Panc1 (cell line): ENCODE measurements around the gene GNG7. TPM values are rescaled to one million over a fixed set of nuclear protein-coding genes. Genes with fewer than 3 reads are reported as not detected.

ENCODE experiments used
- ATAC-seq: fragments of 200-7000 bp; cut with Tn5 transposase; 2 replicates; pipeline ENCODE4 v1.9.1; 2020; ENCODE audit warnings: mild to moderate bottlenecking, moderate library complexity
- BruUV-seq: library from RNA; stranded (reverse); fragments of 400-500 nt; replicated peaks from 2 replicates; lab custom pipeline; 2021; lab: Mats Ljungman, UMichigan
- CTCF ChIA-PET: fragments of 300-600 bp; sonication (Branson Sonifier 250); formaldehyde crosslinking; loops from one replicate; lab custom pipeline; 2022; ENCODE audit warnings: antibody characterized with exemption; lab: Charles Lee
- POLR2A ChIA-PET: fragments of 300-600 bp; sonication (Branson Sonifier 250); formaldehyde crosslinking; loops from one replicate; lab custom pipeline; 2022; ENCODE audit warnings: antibody characterized with exemption; lab: Charles Lee
- DNase-seq: peaks from one replicate; pipeline ENCODE4 v3.0.0-alpha.2; 2010; ENCODE audit warnings: low read depth, low spot score
- H3K27ac ChIP-seq: 2 replicates; pipeline ENCODE4 v1.5.1; 2011; ENCODE audit warnings: mild to moderate bottlenecking, low read length, inconsistent platforms
- H3K27me3 ChIP-seq: fragments of 200-500 bp; sonication (Bioruptor generic); 2 replicates; pipeline ENCODE4 v1.6.0; 2014; ENCODE audit warnings: low read length, inconsistent platforms; ENCODE audit not compliant: control insufficient read depth, insufficient read depth
- H3K36me3 ChIP-seq: fragments of 200-500 bp; sonication (Bioruptor generic); 2 replicates; pipeline ENCODE4 v1.5.1; 2014; ENCODE audit warnings: inconsistent platforms, mild to moderate bottlenecking, low read length, moderate library complexity; ENCODE audit not compliant: control insufficient read depth, insufficient read depth
- H3K4me1 ChIP-seq: 2 replicates; pipeline ENCODE4 v1.5.1; 2011; ENCODE audit warnings: inconsistent platforms, mild to moderate bottlenecking, low read length, moderate library complexity; ENCODE audit not compliant: control insufficient read depth, insufficient read depth
- H3K4me3 ChIP-seq, 2 experiments: 2 replicates each; pipeline ENCODE4 v1.5.1; 2011 to 2012; ENCODE audit warnings: low read depth in 2 of 2, low read length in 2 of 2, mild to moderate bottlenecking in 2 of 2, inconsistent platforms in 1 of 2, moderate library complexity in 1 of 2
- H3K9me3 ChIP-seq: fragments of 200-500 bp; sonication (Bioruptor generic); 2 replicates; pipeline ENCODE4 v1.5.1; 2014; ENCODE audit warnings: low read depth, mild to moderate bottlenecking, inconsistent platforms, low read length, moderate library complexity; ENCODE audit not compliant: control insufficient read depth, insufficient read depth
- CTCF ChIP-seq: fragments of 450-650 bp; IDR thresholded peaks from 2 replicates; pipeline ENCODE4 v1.5.1; 2017; ENCODE audit warnings: mild to moderate bottlenecking
- POLR2AphosphoS5 ChIP-seq: IDR thresholded peaks from 2 replicates; pipeline ENCODE4 v1.6.1; 2012; ENCODE audit warnings: mild to moderate bottlenecking, low read depth, low read length, moderate library complexity
- SIN3A ChIP-seq: IDR thresholded peaks from 2 replicates; pipeline ENCODE4 v1.6.1; 2012; ENCODE audit warnings: low read depth, mild to moderate bottlenecking, low read length, moderate library complexity, borderline replicate concordance; ENCODE audit not compliant: insufficient read depth
- TCF7L2 ChIP-seq: IDR thresholded peaks from 2 replicates; pipeline ENCODE4 v1.6.1; 2011; ENCODE audit warnings: mild to moderate bottlenecking, low read depth, low read length, inconsistent platforms
- in situ Hi-C: cut with HindIII; loops from 2 replicates; pipeline ENCODE4 v1.10.0; 2016; ENCODE audit warnings: low sequenced_read_pairs, low pct_unique_long_range_greater_than_20kb
- intact Hi-C: fragments of 100-400 bp; cut with micrococcal nuclease; formaldehyde crosslinking; loops from one replicate; pipeline ENCODE4 v1.10.0; 2022; ENCODE audit not compliant: unreplicated experiment
- total RNA-seq: library from RNA; stranded (reverse); gene quantifications from one replicate; pipeline ENCODE4 v1.2.1, GENCODE V29; 2021; ENCODE audit not compliant: unreplicated experiment
- TF ChIP-seq, protein P1 (sequence below), 2 experiments: IDR thresholded peaks; 2 replicates each; pipeline ENCODE4 v1.6.1; 2011 to 2012; ENCODE audit warnings: low read depth in 2 of 2, control low read depth in 1 of 2, low read length in 1 of 2, mild to moderate bottlenecking in 1 of 2, moderate library complexity in 1 of 2; ENCODE audit not compliant: insufficient read depth in 1 of 2

The GNG7 gene
- total RNA-seq, 1 experiment from 2014 or later = 0.74 TPM

GRCh38 chr19:2511570-2511969 lies 190.9 kb downstream of the GNG7 start:
- Histone ChIP-seq H3K36me3 (no peaks in the 10 kb centered on the region), H3K27me3 (no peaks in the 10 kb centered on the region), H3K4me3 (no peak overlapping the region), H3K4me1 (peaks cover 3% of the 10 kb centered on the region; the same call in 1 of the 2 replicates), H3K27ac (no peak overlapping the region), H3K9me3 (no peaks in the 10 kb centered on the region)
- no peak for DNase-seq
- ChIA-PET CTCF (interaction anchor here (0.6 kb wide), 2 partner anchors 13 to 107 kb away, joined by 3 to 4 read pairs; no protein-coding TSS in a partner anchor), POLR2A (no interaction called here)
- no TSS peak for BruUV-seq
- TF ChIP-seq, protein P1, sequence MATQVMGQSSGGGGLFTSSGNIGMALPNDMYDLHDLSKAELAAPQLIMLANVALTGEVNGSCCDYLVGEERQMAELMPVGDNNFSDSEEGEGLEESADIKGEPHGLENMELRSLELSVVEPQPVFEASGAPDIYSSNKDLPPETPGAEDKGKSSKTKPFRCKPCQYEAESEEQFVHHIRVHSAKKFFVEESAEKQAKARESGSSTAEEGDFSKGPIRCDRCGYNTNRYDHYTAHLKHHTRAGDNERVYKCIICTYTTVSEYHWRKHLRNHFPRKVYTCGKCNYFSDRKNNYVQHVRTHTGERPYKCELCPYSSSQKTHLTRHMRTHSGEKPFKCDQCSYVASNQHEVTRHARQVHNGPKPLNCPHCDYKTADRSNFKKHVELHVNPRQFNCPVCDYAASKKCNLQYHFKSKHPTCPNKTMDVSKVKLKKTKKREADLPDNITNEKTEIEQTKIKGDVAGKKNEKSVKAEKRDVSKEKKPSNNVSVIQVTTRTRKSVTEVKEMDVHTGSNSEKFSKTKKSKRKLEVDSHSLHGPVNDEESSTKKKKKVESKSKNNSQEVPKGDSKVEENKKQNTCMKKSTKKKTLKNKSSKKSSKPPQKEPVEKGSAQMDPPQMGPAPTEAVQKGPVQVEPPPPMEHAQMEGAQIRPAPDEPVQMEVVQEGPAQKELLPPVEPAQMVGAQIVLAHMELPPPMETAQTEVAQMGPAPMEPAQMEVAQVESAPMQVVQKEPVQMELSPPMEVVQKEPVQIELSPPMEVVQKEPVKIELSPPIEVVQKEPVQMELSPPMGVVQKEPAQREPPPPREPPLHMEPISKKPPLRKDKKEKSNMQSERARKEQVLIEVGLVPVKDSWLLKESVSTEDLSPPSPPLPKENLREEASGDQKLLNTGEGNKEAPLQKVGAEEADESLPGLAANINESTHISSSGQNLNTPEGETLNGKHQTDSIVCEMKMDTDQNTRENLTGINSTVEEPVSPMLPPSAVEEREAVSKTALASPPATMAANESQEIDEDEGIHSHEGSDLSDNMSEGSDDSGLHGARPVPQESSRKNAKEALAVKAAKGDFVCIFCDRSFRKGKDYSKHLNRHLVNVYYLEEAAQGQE (IDR thresholded peaks at IDR 0.05; ENCODE audit: insufficient read depth in 1 of 2, low read depth in 2 of 2, low read length in 1 of 2) = no peak
- TF ChIP-seq SIN3A (no peak), CTCF (no peak), POLR2AphosphoS5 (no peak), TCF7L2 (no peak)
- ATAC-seq = no peak
- intact Hi-C loops = no loop called here
- in situ Hi-C loops = no loop called here

- Histone ChIP-seq H3K27ac (no peak overlapping the region), H3K36me3 (no peaks in the 10 kb centered on the region), H3K4me1 (peaks cover 3% of the 10 kb centered on the region; the same call in 1 of the 2 replicates), H3K27me3 (no peaks in the 10 kb centered on the region), H3K9me3 (no peaks in the 10 kb centered on the region), H3K4me3 (no peak overlapping the region)
- in situ Hi-C loops = no loop called here
- BruUV-seq = no TSS peak
- ATAC-seq (no peak), DNase-seq (no peak)
- no peak for TF ChIP-seq SIN3A
- no peak for TF ChIP-seq CTCF
- TF ChIP-seq, protein P1 (IDR thresholded peaks at IDR 0.05; ENCODE audit: insufficient read depth in 1 of 2, low read depth in 2 of 2, low read length in 1 of 2) = no peak
- no peak for TF ChIP-seq POLR2AphosphoS5
- TF ChIP-seq TCF7L2 = no peak
- ChIA-PET CTCF (no interaction called here), POLR2A (no interaction called here)
- intact Hi-C loops = no loop called here
These were observed 193.4 kb downstream of the GNG7 start for GRCh38 chr19:2509096-2509495.
